ENCODE data around the gene RBM3. TPM values are rescaled to one million over a fixed set of nuclear protein-coding genes. Genes with fewer than 3 reads are reported as not detected.

RBM3 gene
- total RNA-seq, 1 experiment from 2014 or later, result 233 TPM

DNA sequence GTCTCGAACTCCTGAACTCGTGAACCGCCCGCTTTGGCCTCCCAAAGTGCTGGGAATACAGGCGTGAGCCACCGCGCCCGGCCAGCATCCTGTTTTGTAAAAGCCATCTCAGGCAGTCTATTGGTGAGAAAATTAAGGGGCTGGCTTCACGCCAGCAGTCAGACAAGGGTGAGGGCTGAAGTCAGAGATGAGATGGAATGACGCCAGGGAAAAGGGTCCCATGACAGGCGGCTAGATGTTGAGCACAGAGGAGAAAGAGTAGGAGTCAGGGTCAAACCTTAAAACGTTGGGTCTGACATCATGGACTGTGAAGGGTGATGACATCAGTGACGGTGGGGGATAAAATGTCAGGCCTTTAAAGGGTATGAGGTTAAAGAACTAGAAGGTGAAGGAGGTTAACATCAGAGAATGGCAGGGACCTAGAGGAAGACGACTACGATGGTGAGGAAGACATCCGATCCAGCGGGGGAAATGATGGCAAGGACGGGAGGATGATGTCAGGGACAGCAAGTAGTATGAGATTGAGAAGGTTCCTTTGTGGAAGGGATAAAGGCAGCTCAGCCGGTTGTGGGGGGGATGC is 504 bp upstream of the RBM3 start:
- no peaks in the 10 kb centered on the region for H3K9me2 ChIP-seq (ENCODE audit: insufficient read depth)
- no peaks in the 10 kb centered on the region for H3K9me3 ChIP-seq (ENCODE audit: control insufficient read depth in 1 of 2, insufficient read depth in 1 of 2, low read depth in 1 of 2, low read length in 2 of 2)
- peak overlapping the region; percentile 84 to 90 for H3K4me3 ChIP-seq (replicated peaks in 1 of 2; ENCODE audit: low read depth in 1 of 2, low read length in 2 of 2)
- peak overlapping the region; percentile 95 for H3K27ac ChIP-seq (ENCODE audit: low read depth, low read length)
- intact Hi-C loops (cut with micrococcal nuclease), result loop anchor here (2.0 to 10.0 kb wide), 2 partner anchors 35 to 99 kb away; partner anchors contain the start of genes FTSJ1, SLC38A5 and TBC1D25
- CTCF ChIA-PET, result no interaction called here
- no peaks in the 10 kb centered on the region for H3K27me3 ChIP-seq (ENCODE audit: insufficient read depth, low read length)
- H3K9ac ChIP-seq (ENCODE audit: low read length), result peak overlapping the region; percentile 98
- TF ChIP-seq, protein P1, sequence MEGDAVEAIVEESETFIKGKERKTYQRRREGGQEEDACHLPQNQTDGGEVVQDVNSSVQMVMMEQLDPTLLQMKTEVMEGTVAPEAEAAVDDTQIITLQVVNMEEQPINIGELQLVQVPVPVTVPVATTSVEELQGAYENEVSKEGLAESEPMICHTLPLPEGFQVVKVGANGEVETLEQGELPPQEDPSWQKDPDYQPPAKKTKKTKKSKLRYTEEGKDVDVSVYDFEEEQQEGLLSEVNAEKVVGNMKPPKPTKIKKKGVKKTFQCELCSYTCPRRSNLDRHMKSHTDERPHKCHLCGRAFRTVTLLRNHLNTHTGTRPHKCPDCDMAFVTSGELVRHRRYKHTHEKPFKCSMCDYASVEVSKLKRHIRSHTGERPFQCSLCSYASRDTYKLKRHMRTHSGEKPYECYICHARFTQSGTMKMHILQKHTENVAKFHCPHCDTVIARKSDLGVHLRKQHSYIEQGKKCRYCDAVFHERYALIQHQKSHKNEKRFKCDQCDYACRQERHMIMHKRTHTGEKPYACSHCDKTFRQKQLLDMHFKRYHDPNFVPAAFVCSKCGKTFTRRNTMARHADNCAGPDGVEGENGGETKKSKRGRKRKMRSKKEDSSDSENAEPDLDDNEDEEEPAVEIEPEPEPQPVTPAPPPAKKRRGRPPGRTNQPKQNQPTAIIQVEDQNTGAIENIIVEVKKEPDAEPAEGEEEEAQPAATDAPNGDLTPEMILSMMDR (IDR thresholded peaks at IDR 0.05 in 2 of 3, conservative IDR thresholded peaks at IDR 0.05 in 1 of 3; ENCODE audit: borderline replicate concordance in 1 of 3, insufficient read depth in 1 of 3, low read depth in 2 of 3, low read length in 2 of 3), result no peak
- TF ChIP-seq, protein P2, sequence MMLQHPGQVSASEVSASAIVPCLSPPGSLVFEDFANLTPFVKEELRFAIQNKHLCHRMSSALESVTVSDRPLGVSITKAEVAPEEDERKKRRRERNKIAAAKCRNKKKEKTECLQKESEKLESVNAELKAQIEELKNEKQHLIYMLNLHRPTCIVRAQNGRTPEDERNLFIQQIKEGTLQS (IDR thresholded peaks at IDR 0.05), result no peak
- TF ChIP-seq, protein P3, sequence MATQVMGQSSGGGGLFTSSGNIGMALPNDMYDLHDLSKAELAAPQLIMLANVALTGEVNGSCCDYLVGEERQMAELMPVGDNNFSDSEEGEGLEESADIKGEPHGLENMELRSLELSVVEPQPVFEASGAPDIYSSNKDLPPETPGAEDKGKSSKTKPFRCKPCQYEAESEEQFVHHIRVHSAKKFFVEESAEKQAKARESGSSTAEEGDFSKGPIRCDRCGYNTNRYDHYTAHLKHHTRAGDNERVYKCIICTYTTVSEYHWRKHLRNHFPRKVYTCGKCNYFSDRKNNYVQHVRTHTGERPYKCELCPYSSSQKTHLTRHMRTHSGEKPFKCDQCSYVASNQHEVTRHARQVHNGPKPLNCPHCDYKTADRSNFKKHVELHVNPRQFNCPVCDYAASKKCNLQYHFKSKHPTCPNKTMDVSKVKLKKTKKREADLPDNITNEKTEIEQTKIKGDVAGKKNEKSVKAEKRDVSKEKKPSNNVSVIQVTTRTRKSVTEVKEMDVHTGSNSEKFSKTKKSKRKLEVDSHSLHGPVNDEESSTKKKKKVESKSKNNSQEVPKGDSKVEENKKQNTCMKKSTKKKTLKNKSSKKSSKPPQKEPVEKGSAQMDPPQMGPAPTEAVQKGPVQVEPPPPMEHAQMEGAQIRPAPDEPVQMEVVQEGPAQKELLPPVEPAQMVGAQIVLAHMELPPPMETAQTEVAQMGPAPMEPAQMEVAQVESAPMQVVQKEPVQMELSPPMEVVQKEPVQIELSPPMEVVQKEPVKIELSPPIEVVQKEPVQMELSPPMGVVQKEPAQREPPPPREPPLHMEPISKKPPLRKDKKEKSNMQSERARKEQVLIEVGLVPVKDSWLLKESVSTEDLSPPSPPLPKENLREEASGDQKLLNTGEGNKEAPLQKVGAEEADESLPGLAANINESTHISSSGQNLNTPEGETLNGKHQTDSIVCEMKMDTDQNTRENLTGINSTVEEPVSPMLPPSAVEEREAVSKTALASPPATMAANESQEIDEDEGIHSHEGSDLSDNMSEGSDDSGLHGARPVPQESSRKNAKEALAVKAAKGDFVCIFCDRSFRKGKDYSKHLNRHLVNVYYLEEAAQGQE (IDR thresholded peaks at IDR 0.05; ENCODE audit: low read depth), result no peak
- TF ChIP-seq POLR2AphosphoS5 (IDR thresholded peaks at IDR 0.05; ENCODE audit: low read depth, low read length) (no peak), JUND (IDR thresholded peaks at IDR 0.05) (no peak), CEBPB (IDR thresholded peaks at IDR 0.05; ENCODE audit: low read depth) (no peak), EGR1 (IDR thresholded peaks at IDR 0.05; ENCODE audit: low read depth) (no peak), SRF (IDR thresholded peaks at IDR 0.05; ENCODE audit: low read depth) (no peak), ZNF274 (IDR thresholded peaks at IDR 0.05; ENCODE audit: low read depth, low read length) (no peak), EZH2 (IDR thresholded peaks at IDR 0.05) (no peak), SP1 (IDR thresholded peaks at IDR 0.05; ENCODE audit: low read depth) (no peak), CBX3 (IDR thresholded peaks at IDR 0.05; ENCODE audit: low read depth) (no peak), POLR2A (IDR thresholded peaks at IDR 0.05; ENCODE audit: borderline replicate concordance, extremely low read depth, insufficient read depth, insufficient read length) (no peak)
- TF ChIP-seq, protein P4, sequence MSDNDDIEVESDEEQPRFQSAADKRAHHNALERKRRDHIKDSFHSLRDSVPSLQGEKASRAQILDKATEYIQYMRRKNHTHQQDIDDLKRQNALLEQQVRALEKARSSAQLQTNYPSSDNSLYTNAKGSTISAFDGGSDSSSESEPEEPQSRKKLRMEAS (IDR thresholded peaks at IDR 0.05), result no peak
- POLR2A ChIA-PET, result interaction anchor here (1.0 to 1.7 kb wide), 2 partner anchors 22 to 34 kb away, joined by 4 to 6 read pairs; partner anchors contain the start of gene TBC1D25
- TSS peak; percentile 89 for BruUV-seq (replicated peaks)
- peaks cover 5 to 14% of the 10 kb centered on the region in 2 experiments for H3K4me1 ChIP-seq (ENCODE audit: control insufficient read depth in 1 of 2, insufficient read depth in 2 of 2, low read length in 2 of 2)
- ATAC-seq (peak; percentile 18), DNase-seq (ENCODE audit: low read depth, low spot score) (no peak)
- peak overlapping the region; percentile 82 for H3K4me2 ChIP-seq (ENCODE audit: low read length)
- H4K20me1 ChIP-seq (ENCODE audit: insufficient read depth), result no peaks in the 10 kb centered on the region
- RAD21 ChIA-PET (ENCODE audit: low non-redundant PET in 1 of 2, low total read pairs in 2 of 2, uncharacterized antibody in 2 of 2, unreplicated experiment in 2 of 2), result no interaction called here
- no peak overlapping the region for H2AFZ ChIP-seq (ENCODE audit: low read depth, low read length, poor library complexity, severe bottlenecking)
- H3K79me2 ChIP-seq (ENCODE audit: insufficient read depth, low read length), result peaks cover 27% of the 10 kb centered on the region
- peaks cover 22 to 33% of the 10 kb centered on the region in 2 experiments; a peak in 3 of 4 replicates for H3K36me3 ChIP-seq (ENCODE audit: control insufficient read depth in 1 of 2, insufficient read depth in 2 of 2, low read length in 2 of 2)
